KMS-11 (cell line): Measurements from ENCODE around the gene EHD2.

ENCODE experiments used
- H2AFZ ChIP-seq: fragments of 200-600 bp; sonication (generic); 2 replicates; pipeline ENCODE4 v1.6.1; 2016; ENCODE audit warnings: antibody characterized with exemption, mixed run types, low read depth
- H3K27ac ChIP-seq: fragments of 200-600 bp; sonication (generic); 2 replicates; pipeline ENCODE4 v1.6.1; 2016; ENCODE audit warnings: mild to moderate bottlenecking, mixed run types
- H3K27me3 ChIP-seq: fragments of 200-600 bp; sonication (generic); 2 replicates; pipeline ENCODE4 v1.6.1; 2017; ENCODE audit warnings: mild to moderate bottlenecking, low read depth, mixed run types, moderate library complexity; ENCODE audit not compliant: insufficient read depth
- H3K36me3 ChIP-seq: fragments of 200-600 bp; sonication (generic); 2 replicates; pipeline ENCODE4 v1.6.1; 2017; ENCODE audit warnings: mild to moderate bottlenecking, mixed run types; ENCODE audit not compliant: insufficient read depth
- H3K4me1 ChIP-seq: fragments of 200-600 bp; sonication (generic); 2 replicates; pipeline ENCODE4 v1.6.1; 2016; ENCODE audit warnings: mild to moderate bottlenecking, low read depth, mixed run types; ENCODE audit not compliant: poor library complexity, severe bottlenecking
- H3K4me2 ChIP-seq: fragments of 200-600 bp; sonication (generic); 2 replicates; pipeline ENCODE4 v1.7.0; 2016; ENCODE audit warnings: mild to moderate bottlenecking, mixed run types
- H3K4me3 ChIP-seq: fragments of 200-600 bp; sonication (generic); IDR thresholded peaks from 2 replicates; pipeline ENCODE4 v1.6.1; 2017; ENCODE audit warnings: low read depth, low read length, mixed read lengths; ENCODE audit not compliant: insufficient read depth
- H3K79me2 ChIP-seq: fragments of 200-600 bp; sonication (generic); 2 replicates; pipeline ENCODE4 v1.6.1; 2016; ENCODE audit warnings: low read depth, mixed run types; ENCODE audit not compliant: insufficient read depth
- H3K9ac ChIP-seq: fragments of 200-600 bp; sonication (generic); 2 replicates; pipeline ENCODE4 v1.6.1; 2016; ENCODE audit warnings: mild to moderate bottlenecking, mixed run types
- H4K20me1 ChIP-seq: fragments of 200-600 bp; sonication (generic); 2 replicates; pipeline ENCODE4 v1.6.1; 2016; ENCODE audit warnings: mild to moderate bottlenecking, mixed run types; ENCODE audit not compliant: insufficient read depth
- CTCF ChIP-seq: fragments of 200-600 bp; sonication (generic); conservative IDR thresholded peaks from 2 replicates; pipeline ENCODE4 v1.6.1; 2017; ENCODE audit warnings: low read depth, mild to moderate bottlenecking, antibody characterized with exemption, low read length, moderate library complexity, mixed read lengths

Gene EHD2

GRCh38 chr19:47670736-47671135, 42.5 kb upstream of the EHD2 start:
- Histone ChIP-seq H3K4me3 (no peak overlapping the region), H3K79me2 (no peaks in the 10 kb centered on the region), H4K20me1 (no peaks in the 10 kb centered on the region), H3K9ac (no peak overlapping the region), H3K27me3 (no peaks in the 10 kb centered on the region), H3K4me2 (no peak overlapping the region), H3K4me1 (no peaks in the 10 kb centered on the region), H3K27ac (no peak overlapping the region), H2AFZ (no peak overlapping the region), H3K36me3 (no peaks in the 10 kb centered on the region)
- no peak for TF ChIP-seq CTCF

- Histone ChIP-seq H3K79me2 (no peaks in the 10 kb centered on the region), H3K36me3 (no peaks in the 10 kb centered on the region), H3K27ac (no peak overlapping the region), H3K27me3 (no peaks in the 10 kb centered on the region), H3K4me1 (no peaks in the 10 kb centered on the region), H3K9ac (no peak overlapping the region), H2AFZ (no peak overlapping the region), H3K4me3 (no peak overlapping the region), H4K20me1 (no peaks in the 10 kb centered on the region), H3K4me2 (no peak overlapping the region)
- TF ChIP-seq CTCF: no peak
These were observed 41.7 kb upstream of the EHD2 start for GRCh38 chr19:47671499-47671898.

GRCh38 chr19:47673426-47673825, 39.8 kb upstream of the EHD2 start:
- no peaks in the 10 kb centered on the region for H4K20me1 ChIP-seq
- H3K4me3 ChIP-seq: no peak overlapping the region
- H3K36me3 ChIP-seq: no peaks in the 10 kb centered on the region
- H3K4me2 ChIP-seq: no peak overlapping the region
- no peak overlapping the region for H3K27ac ChIP-seq
- no peaks in the 10 kb centered on the region for H3K4me1 ChIP-seq
- no peak for TF ChIP-seq CTCF
- H3K27me3 ChIP-seq: no peaks in the 10 kb centered on the region
- H2AFZ ChIP-seq: no peak overlapping the region
- H3K79me2 ChIP-seq: no peaks in the 10 kb centered on the region
- H3K9ac ChIP-seq: no peak overlapping the region

- no peak overlapping the region for H3K4me3 ChIP-seq
- H3K27me3 ChIP-seq: no peaks in the 10 kb centered on the region
- H3K4me1 ChIP-seq: no peaks in the 10 kb centered on the region
- H3K27ac ChIP-seq: no peak overlapping the region
- H2AFZ ChIP-seq: no peak overlapping the region
- H3K79me2 ChIP-seq: no peaks in the 10 kb centered on the region
- H3K4me2 ChIP-seq: no peak overlapping the region
- TF ChIP-seq CTCF: no peak
- no peak overlapping the region for H3K9ac ChIP-seq
- no peaks in the 10 kb centered on the region for H3K36me3 ChIP-seq
- no peaks in the 10 kb centered on the region for H4K20me1 ChIP-seq
These were observed 38.7 kb upstream of the EHD2 start for GRCh38 chr19:47674548-47674947.

- Histone ChIP-seq H3K27me3 (no peaks in the 10 kb centered on the region), H3K36me3 (no peaks in the 10 kb centered on the region), H3K27ac (no peak overlapping the region), H3K4me2 (no peak overlapping the region), H3K79me2 (no peaks in the 10 kb centered on the region), H2AFZ (no peak overlapping the region), H3K4me1 (no peaks in the 10 kb centered on the region), H3K9ac (no peak overlapping the region), H4K20me1 (no peaks in the 10 kb centered on the region), H3K4me3 (no peak overlapping the region)
- no peak for TF ChIP-seq CTCF
These were observed 38.0 kb upstream of the EHD2 start for GRCh38 chr19:47675271-47675670.
